ENCODE results near the gene OR7D4.
"Not testable (repeated sequence)": the region's sequence is repeated elsewhere in the genome, so short reads cannot be mapped to it uniquely, and the experiment has no call there.

The OR7D4 gene

DNA sequence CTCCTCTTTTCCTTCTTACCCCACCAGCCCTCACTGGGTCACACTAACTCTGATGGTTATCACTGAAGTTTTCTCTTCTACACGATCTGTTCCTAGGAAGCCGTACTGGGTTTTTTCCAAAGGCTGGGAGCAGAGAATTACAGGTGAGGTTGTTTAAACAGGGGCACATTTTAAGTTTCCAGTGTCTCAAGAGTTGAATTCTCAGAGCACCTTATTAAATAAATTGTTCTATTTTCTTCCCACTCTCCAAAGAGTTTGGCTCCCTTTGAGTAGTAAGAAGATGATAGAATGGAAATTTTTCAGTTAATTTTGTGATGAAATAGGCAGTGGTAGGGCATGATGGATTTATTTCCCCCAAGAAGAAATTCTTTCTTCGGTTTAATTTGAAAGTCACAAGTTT, at the start of gene OR7D4:
OR7D4 (minus strand) TSS at position 101 of the 400 bp plus-strand sequence. CDS start 4,752 bp downstream, outside the sequence.
- no peak for DNase-seq

DNA sequence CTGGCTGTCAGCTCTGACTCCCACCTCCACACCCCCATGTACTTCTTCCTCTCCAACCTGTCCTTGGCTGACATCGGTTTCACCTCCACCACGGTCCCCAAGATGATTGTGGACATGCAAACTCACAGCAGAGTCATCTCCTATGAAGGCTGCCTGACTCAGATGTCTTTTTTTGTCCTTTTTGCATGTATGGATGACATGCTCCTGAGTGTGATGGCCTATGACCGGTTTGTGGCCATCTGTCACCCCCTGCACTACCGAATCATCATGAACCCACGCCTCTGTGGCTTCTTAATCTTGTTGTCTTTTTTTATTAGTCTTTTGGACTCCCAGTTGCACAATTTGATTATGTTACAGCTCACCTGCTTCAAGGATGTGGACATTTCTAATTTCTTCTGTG, 31.8 kb upstream of the OR7D4 start:
- DNase-seq: no peak

DNA sequence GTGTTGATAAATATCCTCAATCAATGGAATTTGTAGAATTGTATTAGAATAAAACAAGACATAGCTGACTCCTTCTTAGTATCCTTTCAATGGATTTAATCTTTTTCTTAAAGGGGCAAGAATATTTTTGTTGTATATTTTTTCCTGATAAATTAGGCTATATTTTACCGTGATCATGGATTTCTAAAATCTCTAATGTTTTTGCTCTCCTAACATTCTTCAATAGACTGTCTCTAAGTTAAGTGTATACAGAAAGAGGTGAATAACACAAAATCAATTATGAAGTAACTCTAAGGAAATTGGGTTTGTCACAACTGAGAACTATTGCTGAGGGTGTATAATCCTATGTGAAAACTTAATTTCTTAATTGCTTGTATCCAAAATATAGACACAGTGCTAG, 31.2 kb upstream of the OR7D4 start, which contains the start of gene OR7E24:
OR7E24 (plus strand) TSS at position 301 of the 400 bp plus-strand sequence. CDS start 114 bp downstream, outside the sequence.
- no peak for DNase-seq

DNA sequence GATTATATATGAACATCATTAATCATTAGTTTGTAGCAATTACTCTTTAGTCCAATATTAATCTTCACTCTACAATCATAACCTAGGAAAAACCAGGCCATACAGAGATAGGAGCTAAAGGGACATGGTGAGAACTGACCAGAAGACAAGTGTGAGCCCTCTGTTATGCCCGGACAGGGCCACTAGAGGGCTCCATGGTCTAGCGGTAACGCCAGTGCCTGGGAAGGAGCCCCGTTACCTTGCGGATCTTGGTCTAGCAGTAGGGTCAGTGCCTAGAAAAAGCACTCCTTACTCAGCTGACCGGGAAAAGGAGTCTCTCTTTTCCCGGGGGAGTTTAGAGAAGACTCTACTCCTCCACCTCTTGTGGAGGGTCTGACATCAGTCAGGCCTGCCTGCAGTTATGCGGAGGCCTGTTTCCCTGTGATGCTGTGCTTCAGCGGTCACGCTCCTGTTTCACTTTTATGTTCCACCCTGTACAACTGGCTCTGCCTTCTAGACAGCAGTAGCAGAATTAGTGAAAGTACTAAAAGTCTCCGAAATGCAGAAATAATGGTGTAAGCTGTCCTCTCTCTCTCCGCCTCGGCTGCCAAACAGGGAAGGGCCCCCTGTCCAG, 13.8 kb downstream of the OR7D4 start:
- peak; percentile 65 to 66 for DNase-seq

DNA sequence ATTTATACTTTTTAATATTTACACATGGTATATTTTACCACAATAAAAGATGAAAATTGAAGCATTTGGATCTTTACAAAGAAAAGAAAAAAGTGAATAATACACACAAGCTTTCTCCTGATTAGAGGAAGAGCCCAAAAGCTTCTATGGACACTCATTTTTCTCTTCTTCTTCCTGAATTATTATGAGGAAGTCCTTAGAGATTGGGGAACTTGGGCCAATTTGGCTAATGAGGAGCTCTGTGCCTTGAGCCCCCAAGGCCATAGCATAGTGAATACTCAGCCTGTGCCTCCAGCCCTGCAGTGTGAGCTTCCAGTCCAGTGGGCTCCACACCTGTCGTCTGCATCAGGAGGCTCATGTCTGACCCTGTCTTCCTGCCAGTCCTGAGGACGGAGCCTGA, 21.3 kb downstream of the OR7D4 start:
- not testable (repeated sequence) for DNase-seq

DNA sequence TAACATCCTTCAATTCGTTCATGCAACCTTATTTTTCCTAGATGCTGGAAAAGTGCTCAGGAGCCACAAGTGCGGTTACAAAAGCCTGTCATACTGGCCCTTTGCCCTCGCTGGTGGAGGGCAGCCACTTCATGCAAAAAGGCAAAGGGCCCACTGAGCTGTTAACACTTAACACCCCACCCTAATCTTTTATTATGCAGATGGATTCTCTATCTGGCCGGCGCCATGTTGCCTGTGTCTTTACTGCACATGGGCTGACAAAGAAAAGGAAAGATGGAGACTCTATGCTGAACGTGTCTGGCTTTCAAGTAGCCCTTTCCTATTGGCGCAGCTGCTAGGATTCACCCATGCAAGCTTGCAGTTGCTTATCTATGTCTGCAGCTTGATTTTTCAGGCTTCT, 29.9 kb downstream of the OR7D4 start:
- no peak for DNase-seq

DNA sequence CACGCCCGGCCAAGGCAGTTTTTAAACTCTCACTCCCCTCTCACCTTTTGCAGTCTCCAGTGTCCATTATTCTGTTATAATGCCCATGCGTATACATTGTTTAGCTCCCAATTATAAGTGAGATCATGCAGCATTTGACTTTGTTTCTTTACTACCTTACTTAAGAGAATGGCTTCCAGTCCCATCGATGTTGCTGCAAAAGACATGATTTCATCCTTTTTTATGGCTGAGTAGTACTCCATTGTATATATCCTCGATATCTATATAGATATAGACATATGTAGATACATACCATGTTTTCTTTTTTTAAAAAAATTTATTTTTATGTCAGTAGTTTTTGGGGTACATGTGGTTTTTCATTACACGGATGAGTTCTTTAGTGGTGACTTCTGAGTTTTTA, 32.2 kb downstream of the OR7D4 start:
- DNase-seq: no peak

DNA sequence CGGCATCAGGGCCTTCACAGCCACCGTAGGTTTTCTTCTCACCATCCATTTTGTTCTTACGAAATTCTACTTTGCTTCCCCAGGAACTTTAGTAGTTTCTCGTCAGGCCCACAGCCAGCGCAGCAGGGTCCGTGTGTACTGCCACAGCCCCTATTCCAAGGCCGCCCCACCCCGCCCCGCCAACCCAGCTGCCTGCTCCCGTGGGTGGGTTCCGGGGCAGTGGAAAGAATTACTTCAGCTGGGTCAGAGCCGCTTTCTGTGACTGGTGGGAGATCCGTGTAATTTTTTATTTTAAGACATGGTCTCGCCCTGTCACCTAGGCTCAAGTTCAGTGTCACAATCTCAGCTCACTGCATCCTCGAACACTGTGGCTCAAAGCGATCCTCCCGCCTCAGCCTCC, 36.4 kb downstream of the OR7D4 start:
- no peak for DNase-seq

DNA sequence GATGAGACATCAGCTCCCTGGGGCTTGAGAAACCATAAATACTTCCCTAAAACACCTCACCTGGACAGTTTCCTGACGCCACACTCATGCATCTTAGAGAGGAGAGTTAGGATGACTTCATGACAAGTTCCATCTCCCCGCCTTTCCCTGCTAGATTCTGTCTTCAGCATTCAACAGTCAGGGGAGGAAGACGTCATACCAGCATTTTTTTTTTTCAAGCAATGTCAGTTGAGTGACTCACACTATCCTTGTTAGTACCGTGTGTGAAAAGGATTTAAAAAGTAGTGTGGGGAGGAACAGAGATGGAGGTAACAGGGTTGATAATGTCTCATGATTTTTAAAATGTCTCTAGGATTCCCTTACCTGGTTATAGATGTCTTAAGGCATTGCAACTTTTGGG, 40.5 kb downstream of the OR7D4 start, which contains the start of gene OR7D2:
OR7D2 (plus strand) TSS at position 79 of the 400 bp plus-strand sequence. CDS start 6,803 bp downstream, outside the sequence.
- no peak for DNase-seq

DNA sequence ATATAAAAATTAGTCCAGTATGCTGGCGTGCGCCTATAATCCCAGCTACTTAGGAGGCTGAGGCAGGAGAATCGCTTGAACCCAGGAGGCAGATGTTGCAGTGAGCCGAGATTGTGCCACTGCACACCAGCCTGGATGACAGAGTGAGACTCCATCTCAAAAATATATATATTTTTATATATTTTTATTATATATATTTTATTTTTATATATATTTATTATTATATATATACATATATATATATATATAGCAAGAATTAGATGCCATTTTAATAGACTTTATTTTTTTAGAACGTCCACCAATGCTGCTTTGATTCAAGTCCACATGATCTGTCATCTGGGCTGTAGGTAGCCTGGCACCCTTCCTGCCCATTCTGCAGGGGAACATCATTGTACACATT, 44.1 kb downstream of the OR7D4 start:
- no peak for DNase-seq

DNA sequence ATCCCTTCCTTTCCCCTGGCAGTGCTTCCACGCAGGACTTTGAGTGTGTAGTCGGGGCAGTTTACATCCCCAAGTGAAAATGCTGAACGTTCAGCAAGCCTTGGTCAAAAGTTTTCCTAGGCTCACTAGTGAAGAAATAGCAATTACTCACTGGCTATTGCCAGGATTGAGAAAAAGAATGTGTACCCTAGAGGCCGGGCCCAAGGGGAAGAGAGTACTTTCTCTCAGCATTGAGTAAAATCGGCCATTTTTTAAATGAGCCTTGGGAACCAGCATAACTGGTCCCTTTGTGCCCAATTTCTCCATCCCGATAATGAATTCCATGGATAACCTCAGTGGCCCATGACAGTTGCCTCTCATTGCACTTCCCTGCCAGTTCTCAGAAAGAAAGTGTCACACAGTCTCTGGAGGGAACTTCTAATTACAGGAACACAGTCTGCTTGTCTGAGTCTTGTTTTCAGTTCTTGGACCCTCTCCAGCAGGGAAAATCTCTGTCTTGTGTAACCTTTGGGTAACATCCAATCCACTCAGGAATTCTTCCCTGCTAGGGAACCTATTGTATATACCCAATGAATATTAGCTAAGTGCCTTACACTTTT, 47.9 kb downstream of the OR7D4 start:
- DNase-seq: no peak

DNA sequence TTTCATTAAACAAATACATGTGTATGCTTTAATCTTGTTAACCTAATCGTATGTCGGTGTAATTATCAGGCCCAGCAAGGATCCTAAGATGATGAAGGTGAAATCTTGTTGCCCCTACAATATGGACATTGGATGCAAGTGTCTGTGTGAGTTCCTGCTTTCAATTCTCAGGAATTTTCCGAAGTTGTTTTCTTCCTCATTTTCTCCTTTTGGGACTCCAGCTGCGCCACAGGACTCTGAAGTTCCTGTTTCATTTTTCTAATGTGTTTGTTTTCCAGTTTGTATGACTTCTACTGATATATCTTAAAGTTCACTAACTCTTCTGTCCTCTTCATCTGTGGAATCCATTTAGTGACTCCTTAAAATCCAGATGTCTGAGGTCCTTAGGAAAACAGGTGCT, 52.5 kb downstream of the OR7D4 start:
- DNase-seq: no peak

DNA sequence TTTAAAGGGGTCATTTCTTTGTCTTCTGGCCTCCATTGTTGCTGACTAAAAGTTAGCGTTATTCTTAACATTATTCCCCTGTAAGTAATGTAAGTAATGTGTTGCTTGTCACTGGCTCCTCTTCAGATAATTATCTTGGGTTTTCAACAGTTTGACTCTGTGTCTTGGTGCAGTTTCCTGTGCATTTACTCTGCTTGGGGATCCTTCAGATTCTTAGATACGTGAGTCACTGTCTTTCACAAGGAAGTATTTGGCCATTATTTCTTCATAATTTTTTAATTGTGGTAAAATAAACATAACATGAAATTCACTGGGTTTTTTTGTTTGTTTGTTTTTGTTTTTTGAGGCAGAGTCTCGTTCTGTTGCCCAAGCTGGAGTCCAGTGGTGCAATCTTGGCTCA, 54.1 kb downstream of the OR7D4 start:
- no peak for DNase-seq

DNA sequence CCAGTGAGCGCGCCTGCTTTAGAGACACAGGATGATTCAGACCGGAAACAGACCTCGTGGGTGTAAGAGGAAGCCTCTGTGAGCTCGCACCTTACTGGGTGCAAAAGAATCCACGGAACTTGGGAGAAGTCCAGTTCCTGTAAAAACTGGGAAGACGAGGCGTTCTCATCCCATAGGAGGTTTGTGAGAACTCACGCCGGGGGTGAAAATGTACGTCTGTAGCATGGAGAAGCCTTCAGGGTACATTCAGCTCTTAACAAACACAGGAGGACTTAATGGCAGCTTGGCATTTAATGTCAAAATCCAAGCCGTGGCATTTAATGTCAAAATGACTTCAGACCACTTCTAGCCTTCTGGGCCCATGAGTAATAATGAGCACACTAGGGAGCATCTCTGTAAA, 58.0 kb downstream of the OR7D4 start:
- no peak for DNase-seq
